Liver (tissue), 9 donors: Measurements from ENCODE around the gene ELK3. TPM values are rescaled to one million over a fixed set of nuclear protein-coding genes. Genes with fewer than 3 reads are reported as not detected.

Experiments
- DNase-seq: peaks from one replicate; pipeline ENCODE4 v3.0.0-alpha.2; 2017; ENCODE audit warnings: low spot score
- H3K27ac ChIP-seq, 2 donors: one replicate each; pipeline ENCODE4 v1.7.0; 2013; ENCODE audit warnings: inconsistent platforms in 2 of 2, low read length in 2 of 2, control low read depth in 1 of 2, low read depth in 1 of 2, mild to moderate bottlenecking in 1 of 2
- H3K27me3 ChIP-seq, 4 donors: one replicate each; pipeline versions ENCODE4 v1.6.1 to v1.7.0; 2013; ENCODE audit warnings: low read length in 3 of 4, inconsistent platforms in 1 of 4, mild to moderate bottlenecking in 1 of 4, moderate library complexity in 1 of 4; ENCODE audit not compliant: control insufficient read depth in 4 of 4, insufficient read depth in 4 of 4
- H3K36me3 ChIP-seq, 4 donors: one replicate each; pipeline versions ENCODE4 v1.6.1 to v1.7.0; 2013; ENCODE audit warnings: low read length in 3 of 4, mild to moderate bottlenecking in 3 of 4, low read depth in 1 of 4, moderate library complexity in 1 of 4; ENCODE audit not compliant: control insufficient read depth in 4 of 4, insufficient read depth in 3 of 4
- H3K4me1 ChIP-seq, 4 donors: one replicate each; pipeline versions ENCODE4 v1.6.1 to v1.7.0; 2013; ENCODE audit warnings: low read length in 3 of 4, mild to moderate bottlenecking in 3 of 4, moderate library complexity in 1 of 4; ENCODE audit not compliant: control insufficient read depth in 4 of 4, insufficient read depth in 4 of 4
- H3K4me3 ChIP-seq, 3 donors: one replicate each; pipeline versions ENCODE4 v1.6.1 to v1.7.0; 2013; ENCODE audit warnings: low read length in 3 of 3, control low read depth in 1 of 3, low read depth in 1 of 3, mild to moderate bottlenecking in 1 of 3
- H3K9ac ChIP-seq, 2 donors: one replicate each; pipeline ENCODE4 v1.7.0; 2013; ENCODE audit warnings: low read length in 2 of 2, mild to moderate bottlenecking in 2 of 2, moderate library complexity in 2 of 2, control low read depth in 1 of 2, low read depth in 1 of 2
- H3K9me3 ChIP-seq, 4 donors: one replicate each; pipeline versions ENCODE4 v1.6.1 to v1.7.0; 2013; ENCODE audit warnings: low read length in 3 of 4; ENCODE audit not compliant: control insufficient read depth in 4 of 4
- ATF3 ChIP-seq: IDR thresholded peaks from 2 replicates; pipeline ENCODE4 v1.6.1; 2016; ENCODE audit warnings: antibody characterized with exemption
- CTCF ChIP-seq: fragments of 150-350 bp; IDR thresholded peaks from 2 replicates; pipeline ENCODE4 v1.5.1; 2017; ENCODE audit warnings: improper control_type of control experiment, low read depth, low read length; ENCODE audit not compliant: missing input control
- EGR1 ChIP-seq, 2 donors: IDR thresholded peaks; 2 replicates each; pipeline ENCODE4 v1.6.1; 2016 to 2018; ENCODE audit warnings: antibody characterized with exemption in 2 of 2, low read depth in 2 of 2
- FOXA1 ChIP-seq: IDR thresholded peaks from 2 replicates; pipeline ENCODE4 v1.6.1; 2016; ENCODE audit warnings: antibody characterized with exemption
- FOXA2 ChIP-seq: IDR thresholded peaks from 2 replicates; pipeline ENCODE4 v1.6.1; 2016; ENCODE audit warnings: antibody characterized with exemption
- GABPA ChIP-seq, 2 donors: IDR thresholded peaks in 1 of 2; conservative IDR thresholded peaks in 1 of 2; 2 replicates each; pipeline ENCODE4 v1.6.1; 2016; ENCODE audit warnings: antibody characterized with exemption in 2 of 2, mild to moderate bottlenecking in 1 of 2, moderate library complexity in 1 of 2
- HNF4A ChIP-seq, 2 donors: conservative IDR thresholded peaks; 2 replicates each; pipeline ENCODE4 v1.6.1; 2016; ENCODE audit warnings: antibody characterized with exemption in 2 of 2, mild to moderate bottlenecking in 2 of 2
- HNF4G ChIP-seq: IDR thresholded peaks from 2 replicates; pipeline ENCODE4 v1.6.1; 2016; ENCODE audit warnings: antibody characterized with exemption
- MAX ChIP-seq: IDR thresholded peaks from 2 replicates; pipeline ENCODE4 v1.6.1; 2016; ENCODE audit warnings: antibody characterized with exemption
- NR2F2 ChIP-seq: IDR thresholded peaks from 2 replicates; pipeline ENCODE4 v1.6.1; 2016; ENCODE audit warnings: antibody characterized with exemption
- RAD21 ChIP-seq, 2 donors: IDR thresholded peaks; 2 replicates each; pipeline ENCODE4 v1.6.1; 2016; ENCODE audit warnings: antibody characterized with exemption in 2 of 2, mild to moderate bottlenecking in 2 of 2
- REST ChIP-seq: IDR thresholded peaks from 2 replicates; pipeline ENCODE4 v1.6.1; 2016; ENCODE audit warnings: antibody characterized with exemption, mild to moderate bottlenecking
- RXRA ChIP-seq, 2 donors: IDR thresholded peaks; 2 replicates each; pipeline ENCODE4 v1.6.1; 2017 to 2018; ENCODE audit warnings: antibody characterized with exemption in 2 of 2, mild to moderate bottlenecking in 1 of 2
- SP1 ChIP-seq: IDR thresholded peaks from 2 replicates; pipeline ENCODE4 v1.6.1; 2018; ENCODE audit warnings: antibody characterized with exemption, mild to moderate bottlenecking
- TAF1 ChIP-seq: conservative IDR thresholded peaks from 2 replicates; pipeline ENCODE4 v1.6.1; 2016; ENCODE audit warnings: antibody characterized with exemption, mild to moderate bottlenecking
- YY1 ChIP-seq: IDR thresholded peaks from 2 replicates; pipeline ENCODE4 v1.6.1; 2016; ENCODE audit warnings: antibody characterized with exemption, mild to moderate bottlenecking
- ZBTB33 ChIP-seq: IDR thresholded peaks from 2 replicates; pipeline ENCODE4 v1.6.1; 2016; ENCODE audit warnings: antibody characterized with exemption
- WGBS: extraction: QIAGEN DNeasy Blood & Tissue Kit; methylation state at CpG from one replicate; pipeline ENCODE4 v1.1.7; 2013; 5-methylcytosine and 5-hydroxymethylcytosine counted together
- polyA plus RNA-seq, 2 donors: library from polyadenylated mRNA; stranded (reverse) in 1 of 2; unstranded in 1 of 2; fragments of 200-250 nt in 1 of 2; fragments of >200 nt in 1 of 2; fragmentation: Nextera tagmentation in 1 of 2; extraction: Ambion mirVana in 1 of 2; gene quantifications; one replicate each; pipeline versions ENCODE4 v1.2.1 to v1.2.3, GENCODE V29; 2013 to 2015
- total RNA-seq, 2 donors: library from RNA; depleted of rRNA; stranded (reverse); fragments of >200 nt; gene quantifications; one replicate each; pipeline ENCODE4 v1.2.3, GENCODE V29; 2014
- donor health status: healthy.
- donor health status: healthy.
- donor health status: healthy.
- donor health status: healthy.
- donor health status: healthy.

The ELK3 gene
- total and polyA plus RNA-seq, 4 donors = 3.7 to 5.2 (median 4.5) TPM

- TF ChIP-seq REST = no peak
- no peak for TF ChIP-seq CTCF
- no peak for TF ChIP-seq RAD21 (IDR thresholded peaks at IDR 0.05)
- no peak for TF ChIP-seq FOXA2
- TF ChIP-seq TAF1 = no peak
- no peak for TF ChIP-seq RXRA (IDR thresholded peaks at IDR 0.05)
- no peak for TF ChIP-seq MAX
- no peak for TF ChIP-seq SP1
- no peak for TF ChIP-seq HNF4A (conservative IDR thresholded peaks at IDR 0.05)
- no peak for TF ChIP-seq FOXA1
- Histone ChIP-seq H3K4me1 (peaks cover 0 to 6% (median 3%) of the 10 kb centered on the region in 4 donors), H3K27me3 (no peaks in the 10 kb centered on the region), H3K9ac (no peak overlapping the region), H3K4me3 (no peak overlapping the region), H3K9me3 (no peaks in the 10 kb centered on the region), H3K27ac (peak overlapping the region; percentile 2 to 36), H3K36me3 (peaks cover 0 to under 1% (median 0%) of the 10 kb centered on the region in 4 donors)
- no peak for DNase-seq
- 79% methylated on average over 9 of the region's 9 CpGs for WGBS
Measured at GRCh38 chr12:96241846-96242256, 47.7 kb downstream of the ELK3 start.

- H3K27ac ChIP-seq = peak overlapping the region; percentile 2 to 36
- H3K27me3 ChIP-seq = no peaks in the 10 kb centered on the region
- peaks cover 0 to 6% (median 3%) of the 10 kb centered on the region in 4 donors for H3K4me1 ChIP-seq
- no peak overlapping the region for H3K4me3 ChIP-seq
- DNase-seq = no peak
- H3K9me3 ChIP-seq = no peaks in the 10 kb centered on the region
- no peak overlapping the region for H3K9ac ChIP-seq
- H3K36me3 ChIP-seq = peaks cover 0 to 4% (median under 1%) of the 10 kb centered on the region in 4 donors
- 44% methylated on average over 12 of the region's 12 CpGs for WGBS
- TF ChIP-seq ATF3 (no peak), REST (peak; percentile 35), NR2F2 (peak; percentile 9), HNF4G (no peak), HNF4A (conservative IDR thresholded peaks at IDR 0.05) (peak; percentile 48 to 82), FOXA1 (no peak), FOXA2 (no peak), YY1 (peak; percentile 75), TAF1 (no peak), GABPA (IDR thresholded peaks at IDR 0.05 in 1 of 2, conservative IDR thresholded peaks at IDR 0.05 in 1 of 2) (no peak), MAX (no peak), ZBTB33 (no peak), EGR1 (IDR thresholded peaks at IDR 0.05; ENCODE audit: low read depth in 2 of 2) (no peak), CTCF (no peak), SP1 (peak; percentile 29)
Measured at GRCh38 chr12:96242597-96242996, 48.4 kb downstream of the ELK3 start.
